Mucosa of gallbladder (tissue), 1 donor: Measurements from ENCODE around the gene CRCP. TPM values are rescaled to one million over a fixed set of nuclear protein-coding genes. Genes with fewer than 3 reads are reported as not detected.
"Not testable (repeated sequence)": the region's sequence is repeated elsewhere in the genome, so short reads cannot be mapped to it uniquely, and the experiment has no call there.

Experiments
- DNase-seq: peaks from one replicate; pipeline ENCODE4 v3.0.0-alpha.2; 2020; ENCODE audit warnings: low spot score
- total RNA-seq: library from RNA; stranded (reverse); gene quantifications from one replicate; pipeline ENCODE4 v1.2.1, GENCODE V29; 2021
- donor health status: DM: no; HTN: no; CAD: no.

Gene CRCP
- 30.4 TPM for total RNA-seq

DNA sequence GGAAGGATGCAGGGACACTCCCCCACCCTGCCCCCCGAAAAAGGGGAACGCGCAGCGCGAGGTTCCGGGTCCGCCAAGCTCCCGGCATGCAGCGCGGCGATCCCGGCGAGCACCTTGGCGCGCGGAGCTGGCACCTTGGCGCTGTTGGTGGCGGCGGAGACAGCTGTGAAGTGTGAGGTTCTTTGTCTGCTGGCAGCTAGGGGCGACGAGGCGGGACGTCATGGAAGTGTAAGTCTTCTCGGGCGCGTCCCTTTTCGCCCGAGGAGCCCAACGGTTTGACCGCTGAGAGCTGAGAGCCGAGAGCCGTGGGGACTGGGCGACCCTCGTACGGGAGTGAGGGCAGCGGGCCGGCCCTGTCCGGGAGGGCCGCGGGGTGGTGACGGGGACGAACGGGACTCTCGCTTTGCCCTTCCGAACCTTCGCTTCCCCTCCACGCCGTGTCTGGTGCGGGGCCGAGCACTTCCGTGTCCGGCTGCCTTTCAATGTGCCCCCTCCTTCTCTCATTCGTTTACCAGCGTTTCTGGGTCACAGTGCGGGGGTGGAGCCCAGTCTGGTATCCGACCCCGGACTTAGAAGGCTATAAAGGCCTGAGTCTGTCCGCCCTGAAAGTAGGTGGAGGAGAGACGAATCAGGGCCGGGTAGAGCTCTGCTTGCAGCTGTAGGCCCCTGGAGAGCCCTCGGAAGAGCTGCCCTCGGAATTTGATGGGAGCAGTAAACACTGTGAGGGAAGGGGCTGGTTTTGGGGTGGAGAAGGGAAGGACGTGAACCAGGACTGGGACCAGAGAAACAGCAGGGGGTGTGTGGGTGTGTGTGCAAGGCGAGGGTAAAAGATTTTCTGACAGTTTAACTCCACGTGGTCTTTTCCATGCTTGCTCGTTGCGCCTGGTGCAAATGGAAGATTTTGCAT lies at the start of gene CRCP:
Gene CRCP (plus strand): TSS at position 105 of the 907 bp plus-strand sequence. CDS start 116 bp downstream, at position 221.
- DNase-seq, result peak; percentile 75

DNA sequence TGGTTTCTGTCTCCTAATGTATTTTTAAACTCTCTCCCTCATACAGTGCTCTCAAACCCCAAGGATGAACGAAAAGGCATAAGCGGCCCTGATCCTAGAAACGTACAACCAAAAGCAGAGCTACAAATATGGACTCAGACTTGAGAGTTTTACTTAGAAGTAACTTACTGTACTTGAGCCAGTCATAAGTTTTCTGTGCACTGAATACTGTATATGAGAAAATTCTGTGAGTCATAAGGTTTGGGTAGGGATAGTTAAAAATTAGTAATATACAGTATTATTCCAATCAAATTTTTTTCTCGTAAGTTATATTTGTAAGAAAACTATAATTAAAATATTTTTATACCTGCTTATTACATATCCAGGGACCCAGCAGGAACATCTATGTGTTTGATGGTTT lies 44.9 kb upstream of the CRCP start:
- no peak for DNase-seq

DNA sequence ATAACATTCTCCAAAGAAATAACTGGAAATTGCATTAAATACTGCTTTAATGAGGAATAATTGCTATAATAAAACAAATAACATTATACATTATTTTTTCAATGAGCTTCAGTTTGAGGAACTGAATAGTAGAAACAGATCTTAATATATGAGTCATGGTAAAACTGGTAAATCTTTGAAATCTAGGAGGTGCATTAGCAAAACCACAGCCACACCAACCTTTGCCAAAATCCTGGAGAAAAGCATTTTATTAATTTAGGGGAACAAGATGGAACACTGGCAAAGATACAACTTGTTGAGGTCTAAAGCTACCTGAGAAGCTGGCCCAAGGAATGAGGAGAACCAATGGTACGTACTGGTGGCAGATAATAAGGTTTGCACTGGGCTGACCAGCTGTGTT lies 44.4 kb upstream of the CRCP start:
- DNase-seq, result no peak

DNA sequence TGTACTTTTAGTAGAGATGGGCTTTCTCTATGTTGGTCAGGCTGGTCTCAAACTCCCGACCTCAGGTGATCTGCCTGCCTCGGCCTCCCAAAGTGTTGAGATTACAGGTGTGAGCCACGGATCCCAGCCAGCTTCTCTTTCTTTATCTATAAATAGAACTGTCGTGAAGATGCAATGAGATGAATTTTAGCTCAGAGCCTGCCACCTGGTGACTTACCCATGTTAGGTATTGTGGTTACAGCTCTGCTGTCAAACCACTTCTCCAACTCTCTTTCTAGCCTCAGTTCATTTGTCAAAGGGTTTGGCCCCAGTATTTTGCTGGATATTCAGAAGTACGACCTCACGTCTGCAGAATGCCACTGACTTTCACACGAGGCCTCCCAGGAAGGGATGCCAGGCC lies 42.4 kb upstream of the CRCP start:
- not testable (repeated sequence) for DNase-seq

DNA sequence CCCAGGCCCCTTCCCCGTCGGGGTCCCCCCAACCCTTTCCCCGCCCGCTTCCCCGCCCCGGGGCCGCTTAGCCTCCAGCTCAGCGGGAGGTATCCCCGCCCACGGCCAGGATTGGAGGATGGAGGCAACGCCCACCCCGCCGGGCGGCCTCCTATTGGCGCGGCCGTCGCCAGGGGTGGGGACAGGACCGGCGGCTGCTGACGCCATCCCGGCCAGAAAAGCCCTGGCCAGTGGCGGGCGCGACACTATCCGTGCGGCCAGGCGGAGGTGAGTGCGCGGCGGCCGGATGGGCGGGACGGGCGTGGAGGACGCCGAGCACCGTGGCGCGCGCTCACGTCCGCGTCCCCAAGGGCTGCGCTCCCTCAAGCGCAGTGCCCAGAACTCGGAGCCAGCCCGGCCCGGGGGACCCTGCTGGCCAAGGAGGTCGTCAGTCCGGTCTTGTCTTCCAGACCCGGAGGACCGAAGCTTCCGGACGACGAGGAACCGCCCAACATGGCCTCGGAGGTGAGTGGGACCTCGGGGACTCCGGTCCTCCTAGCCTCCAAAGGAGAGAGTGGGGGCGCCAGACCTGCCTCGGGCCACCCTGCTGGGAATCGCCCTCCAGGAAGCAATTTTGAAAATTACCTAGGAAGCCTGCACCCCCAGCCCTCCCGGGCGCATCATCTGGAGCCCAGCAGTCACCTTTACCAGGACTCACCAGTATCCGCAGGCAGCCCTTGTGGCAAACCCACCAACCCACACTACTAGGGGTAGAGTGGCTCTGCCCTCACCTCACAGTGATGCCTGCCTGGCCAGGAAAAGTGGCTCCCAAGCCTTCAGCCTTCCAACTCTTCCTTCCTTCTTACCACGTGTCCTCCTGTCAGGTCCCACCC lies 38.8 kb upstream of the CRCP start, which contains the start of gene ASL:
Gene ASL (plus strand): TSS at position 230 of the 872 bp plus-strand sequence. CDS start 263 bp downstream, at position 493.
- peak; percentile 94 for DNase-seq

DNA sequence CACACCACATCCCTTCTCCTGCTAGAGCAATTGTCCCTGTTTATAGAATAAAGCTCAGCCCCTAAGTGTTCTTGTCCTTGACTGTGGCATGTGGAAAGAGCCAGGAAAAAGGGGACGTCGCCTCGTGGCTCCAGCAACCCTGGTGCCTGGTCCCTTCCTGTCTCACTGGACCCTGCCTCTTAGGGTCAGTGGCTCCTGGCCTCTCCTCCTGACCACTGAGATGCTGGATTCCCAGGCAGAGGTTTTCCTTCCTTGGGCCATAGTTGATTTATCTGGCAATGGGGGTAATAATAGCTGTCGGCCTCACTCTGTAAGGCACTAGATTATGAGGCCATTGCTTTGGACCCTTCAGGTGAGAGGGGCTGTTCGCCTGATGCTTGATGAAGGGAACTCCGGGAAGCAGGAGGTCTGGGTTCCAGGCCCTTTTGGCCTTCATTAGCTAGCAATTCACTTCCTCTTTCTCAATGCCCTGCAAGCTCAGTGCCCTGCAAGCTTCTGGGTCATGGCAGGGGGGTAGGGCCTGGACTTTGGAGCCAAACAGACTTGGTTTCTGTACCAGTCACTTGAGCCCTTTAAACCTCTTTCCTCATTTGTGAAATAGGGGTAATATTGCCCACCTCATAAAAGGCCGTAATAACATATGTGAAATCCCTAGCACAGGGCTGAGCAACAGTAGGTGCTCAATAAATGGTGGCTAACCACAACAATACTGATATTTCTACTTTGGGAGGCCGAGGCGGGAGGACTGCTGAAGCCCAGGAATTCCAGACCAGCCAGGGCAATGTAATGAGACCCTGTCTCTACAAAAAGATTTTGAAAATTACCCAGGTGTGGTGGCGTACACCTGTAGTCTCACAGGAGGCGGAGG lies 38.0 kb upstream of the CRCP start:
- DNase-seq, result peak; percentile 70

DNA sequence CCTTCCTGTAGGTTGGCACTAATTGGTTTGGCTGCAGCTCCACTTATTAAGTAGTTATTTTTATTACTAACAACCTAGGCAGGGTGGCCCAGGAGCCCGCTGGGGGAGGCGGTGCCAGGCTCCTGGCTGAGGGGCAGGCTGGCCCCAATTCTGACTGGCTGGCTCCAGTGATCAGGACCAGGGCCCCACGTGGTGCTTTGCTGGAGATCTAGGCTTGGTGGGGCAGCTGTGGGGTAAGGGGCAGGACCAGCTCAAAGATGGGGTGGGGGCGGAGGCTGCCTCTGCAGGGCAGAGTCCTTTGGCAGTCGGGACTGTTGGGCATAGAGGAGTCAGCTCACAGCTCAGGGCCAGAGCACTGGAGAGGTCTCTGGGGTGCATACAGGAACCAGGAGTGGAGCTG lies 36.6 kb upstream of the CRCP start:
- DNase-seq, result no peak

DNA sequence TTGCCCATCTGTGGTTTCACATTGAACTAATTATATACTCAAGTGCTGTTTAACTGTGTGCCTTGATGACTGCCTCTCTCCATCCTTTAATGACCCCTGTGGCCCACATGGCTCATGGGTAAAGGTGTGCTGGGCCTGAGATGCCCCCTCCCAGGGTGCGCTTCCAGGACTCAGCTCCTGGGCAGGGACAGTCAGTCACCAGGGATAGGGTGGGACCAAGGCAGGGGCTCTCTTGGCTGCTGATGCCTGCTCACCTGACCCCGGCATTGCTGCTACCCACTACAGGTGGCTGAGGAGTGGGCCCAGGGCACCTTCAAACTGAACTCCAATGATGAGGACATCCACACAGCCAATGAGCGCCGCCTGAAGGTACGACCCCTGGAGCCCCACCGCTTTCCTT lies 32.6 kb upstream of the CRCP start:
- no peak for DNase-seq

DNA sequence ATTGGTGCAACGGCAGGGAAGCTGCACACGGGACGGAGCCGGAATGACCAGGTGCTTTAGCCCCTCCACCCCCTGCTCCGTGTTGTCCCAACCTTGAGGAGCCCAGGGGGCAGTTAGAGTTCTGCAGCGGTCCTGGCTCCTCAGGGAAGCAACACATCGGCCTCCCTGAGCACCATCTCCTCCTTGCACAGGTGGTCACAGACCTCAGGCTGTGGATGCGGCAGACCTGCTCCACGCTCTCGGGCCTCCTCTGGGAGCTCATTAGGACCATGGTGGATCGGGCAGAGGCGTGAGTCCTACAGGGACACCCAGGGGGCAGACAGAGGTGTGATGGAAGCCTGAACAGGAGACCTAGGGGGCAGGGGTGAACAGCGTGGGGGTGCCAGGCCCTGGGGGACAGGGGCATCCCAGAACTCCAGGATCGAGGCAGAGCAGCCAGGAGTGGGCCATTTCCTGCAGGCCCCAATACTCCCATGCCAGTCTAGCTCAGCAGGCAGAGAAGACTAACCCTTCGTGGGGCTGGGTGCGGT lies 31.7 kb upstream of the CRCP start:
- no peak for DNase-seq

DNA sequence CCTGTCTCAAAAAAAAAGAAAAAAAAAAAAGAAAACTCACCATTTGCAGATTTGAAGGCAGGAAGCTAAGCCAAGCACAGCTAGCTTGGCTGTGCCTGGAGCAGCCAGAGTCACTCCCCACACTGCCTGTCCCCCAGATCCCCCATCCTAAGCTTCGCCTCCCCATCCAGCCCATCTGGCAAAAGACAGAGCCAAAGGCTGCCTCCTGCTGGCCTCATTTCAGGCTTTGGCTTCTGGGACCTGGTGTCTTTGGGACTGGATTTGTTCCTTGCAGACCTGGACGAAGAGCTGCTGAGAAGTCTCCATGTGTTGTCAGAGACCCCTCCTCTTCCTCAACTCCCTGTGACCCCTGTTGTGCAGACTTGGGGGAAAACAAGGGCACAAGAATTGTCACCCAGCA lies 31.0 kb upstream of the CRCP start:
- no peak for DNase-seq

DNA sequence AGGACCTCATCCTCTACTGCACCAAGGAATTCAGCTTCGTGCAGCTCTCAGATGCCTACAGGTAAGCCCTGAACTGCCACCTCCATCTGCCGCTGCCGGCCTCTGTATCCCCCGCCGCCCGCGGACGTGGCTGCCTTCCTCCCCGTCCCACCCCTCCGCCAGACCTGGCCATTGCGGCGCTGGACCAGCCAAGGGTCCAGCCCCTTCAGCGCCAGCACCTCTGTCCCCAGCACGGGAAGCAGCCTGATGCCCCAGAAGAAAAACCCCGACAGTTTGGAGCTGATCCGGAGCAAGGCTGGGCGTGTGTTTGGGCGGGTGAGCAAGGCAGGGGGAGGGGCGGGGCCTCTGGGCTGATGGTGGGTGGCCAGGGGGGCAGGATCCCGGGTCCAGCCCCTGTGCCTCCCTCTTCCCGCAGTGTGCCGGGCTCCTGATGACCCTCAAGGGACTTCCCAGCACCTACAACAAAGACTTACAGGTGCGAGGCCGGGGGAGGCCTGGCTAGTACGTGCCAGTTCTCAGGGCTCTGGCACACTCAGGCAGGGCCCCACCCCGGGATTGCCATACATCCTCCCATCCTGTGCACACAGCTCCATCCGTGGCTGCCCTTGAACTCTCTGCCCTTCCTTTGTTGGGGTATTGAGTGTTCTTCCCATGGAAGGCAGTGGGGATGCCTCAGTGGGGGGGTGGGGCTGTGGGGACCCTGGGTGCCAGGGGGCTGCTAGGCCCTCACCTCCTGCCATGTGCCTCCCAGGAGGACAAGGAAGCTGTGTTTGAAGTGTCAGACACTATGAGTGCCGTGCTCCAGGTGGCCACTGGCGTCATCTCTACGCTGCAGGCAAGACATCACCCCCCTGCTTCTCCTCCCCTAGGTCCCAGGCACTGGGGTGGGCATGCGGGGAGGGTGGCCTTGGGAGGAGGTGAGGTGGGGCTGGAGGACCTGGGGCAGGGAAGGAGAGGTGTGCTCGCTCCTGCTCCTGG lies 25.5 kb upstream of the CRCP start:
- DNase-seq, result no peak

DNA sequence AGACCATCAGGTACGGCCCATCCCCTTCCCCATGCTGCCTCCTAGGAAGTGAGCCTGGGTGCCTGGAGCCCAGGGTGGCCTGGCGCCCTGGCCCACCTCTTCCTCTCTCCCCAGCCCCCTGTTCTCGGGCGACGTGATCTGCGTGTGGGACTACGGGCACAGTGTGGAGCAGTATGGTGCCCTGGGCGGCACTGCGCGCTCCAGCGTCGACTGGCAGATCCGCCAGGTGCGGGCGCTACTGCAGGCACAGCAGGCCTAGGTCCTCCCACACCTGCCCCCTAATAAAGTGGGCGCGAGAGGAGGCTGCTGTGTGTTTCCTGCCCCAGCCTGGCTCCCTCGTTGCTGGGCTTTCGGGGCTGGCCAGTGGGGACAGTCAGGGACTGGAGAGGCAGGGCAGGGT lies 22.0 kb upstream of the CRCP start:
- DNase-seq, result no peak

DNA sequence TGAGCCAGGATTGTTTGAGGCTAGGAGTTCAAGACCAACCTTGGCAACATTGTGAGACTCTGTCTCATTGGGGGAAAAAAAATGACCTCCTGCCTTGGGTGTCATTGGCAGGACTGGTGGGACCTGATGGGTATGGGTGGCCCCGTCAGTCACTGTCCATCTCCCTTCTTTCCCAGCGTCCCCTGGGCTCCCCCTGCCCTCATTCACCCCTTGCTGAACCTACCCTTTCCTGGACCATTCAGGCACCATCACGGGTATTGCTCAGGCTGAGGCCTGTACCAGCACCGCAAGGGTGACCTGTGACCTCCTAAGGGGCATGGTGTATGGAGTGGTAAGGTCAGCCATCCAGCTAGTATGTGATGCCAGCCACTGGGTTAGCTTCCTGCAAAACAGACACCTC lies 19.6 kb upstream of the CRCP start:
- DNase-seq, result no peak

DNA sequence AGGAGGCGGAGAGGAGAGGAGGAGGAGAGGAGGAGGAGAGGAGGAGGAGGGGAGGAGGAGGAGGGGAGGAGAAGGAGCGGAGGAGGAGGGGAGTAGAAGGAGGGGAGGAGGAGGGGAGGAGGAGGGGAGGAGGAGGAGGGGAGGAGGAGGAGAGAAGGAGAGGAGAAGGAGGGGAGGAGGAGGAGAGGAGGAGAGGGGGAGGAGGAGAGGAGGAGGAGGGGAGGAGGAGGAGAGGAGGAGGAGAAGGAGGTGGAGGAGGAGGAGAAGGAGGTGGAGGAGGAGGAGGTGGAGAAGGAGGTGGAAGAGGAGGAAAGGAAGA lies 15.5 kb upstream of the CRCP start:
- DNase-seq, result no peak

DNA sequence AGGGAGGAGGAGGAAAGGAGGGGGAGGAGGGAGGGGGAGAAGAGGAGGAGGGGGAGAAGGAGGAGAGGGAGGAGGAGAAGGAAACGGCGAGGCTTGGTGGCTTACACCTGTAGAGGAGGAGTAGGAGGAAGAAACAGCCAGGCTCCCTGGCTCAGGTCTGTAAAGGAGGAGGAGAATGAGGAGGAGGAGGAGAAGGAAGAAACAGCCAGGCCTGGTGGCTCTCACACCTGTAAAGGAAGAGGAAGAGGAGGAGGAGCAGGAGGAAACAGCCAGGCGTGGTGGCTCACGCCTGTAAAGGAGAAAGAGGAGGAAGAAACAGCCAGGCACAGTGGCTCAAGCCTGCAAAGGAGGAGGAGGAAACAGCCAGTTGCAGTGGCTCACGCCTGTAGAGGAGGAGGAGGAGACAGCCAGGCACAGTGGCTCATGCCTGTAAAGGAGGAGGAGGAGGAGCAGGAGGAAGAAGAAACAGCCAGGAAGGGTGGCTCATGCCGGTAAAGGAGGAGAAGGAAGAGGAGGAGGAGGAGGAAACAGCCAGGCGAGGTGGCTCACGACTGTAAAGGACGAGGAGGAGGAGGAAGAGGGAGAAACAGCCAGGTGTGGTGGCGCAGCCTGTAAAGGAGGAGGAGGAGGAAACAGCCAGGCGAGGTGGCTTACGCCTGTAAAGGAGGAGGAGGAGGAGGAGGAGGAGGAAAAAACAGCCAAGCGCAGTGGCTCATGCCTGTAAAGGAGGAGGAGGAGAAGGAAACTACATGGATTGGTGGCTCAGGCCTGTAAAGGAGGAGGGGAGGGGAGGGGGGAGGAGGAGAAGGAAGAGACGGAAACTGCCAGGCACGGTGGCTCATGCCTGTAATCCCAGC lies 14.9 kb upstream of the CRCP start:
- peak; percentile 83 for DNase-seq

DNA sequence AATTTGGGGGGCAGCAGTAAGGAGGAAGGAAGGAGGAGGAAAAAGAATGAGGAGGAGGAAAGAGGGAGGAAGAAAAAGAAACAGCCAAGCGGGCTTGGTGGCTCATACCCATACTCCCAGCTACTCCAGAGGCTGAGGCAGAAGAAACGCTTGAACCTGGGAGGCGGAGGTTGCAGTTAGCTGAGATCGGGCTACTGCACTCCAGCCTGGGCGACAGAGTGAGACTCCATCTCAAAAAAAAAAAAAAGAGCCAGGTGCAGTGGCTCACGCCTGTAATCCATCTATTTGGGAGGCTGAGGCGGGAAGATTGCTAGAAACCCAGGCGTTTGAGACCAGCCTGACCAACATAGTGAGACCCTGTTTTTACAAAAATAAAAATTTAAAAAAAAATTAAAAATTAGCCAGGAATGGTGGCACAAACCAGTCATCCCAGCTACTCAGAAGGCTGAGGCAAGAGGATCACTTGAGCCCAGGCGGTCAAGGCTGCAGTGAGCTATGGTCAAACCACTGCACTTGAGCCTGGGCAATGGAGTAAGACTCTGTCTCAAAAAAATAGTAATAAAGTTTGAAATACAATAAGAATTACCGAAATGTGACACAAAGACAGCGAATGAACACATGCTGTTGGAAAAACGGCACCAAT lies 14.1 kb upstream of the CRCP start:
- DNase-seq, result no peak

DNA sequence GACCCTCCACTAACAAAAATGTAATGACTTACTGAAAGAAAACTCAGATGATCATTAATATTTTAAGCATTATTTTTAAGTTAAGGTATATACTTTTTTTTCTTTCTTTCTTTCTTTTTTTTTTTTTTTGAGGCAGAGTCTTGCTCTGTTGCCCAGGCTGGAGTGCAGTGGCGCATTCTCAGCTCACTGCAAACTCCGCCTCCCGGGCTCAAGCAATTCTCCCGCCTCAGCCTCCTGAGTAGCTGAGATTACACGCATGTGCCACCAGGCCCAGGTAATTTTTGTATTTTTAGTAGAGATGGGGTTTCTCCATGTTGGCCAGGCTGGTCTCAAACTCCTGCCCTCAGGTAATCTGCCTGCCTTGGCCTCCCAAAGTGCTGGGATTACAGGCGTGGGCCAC lies 12.5 kb upstream of the CRCP start:
- not testable (repeated sequence) for DNase-seq

DNA sequence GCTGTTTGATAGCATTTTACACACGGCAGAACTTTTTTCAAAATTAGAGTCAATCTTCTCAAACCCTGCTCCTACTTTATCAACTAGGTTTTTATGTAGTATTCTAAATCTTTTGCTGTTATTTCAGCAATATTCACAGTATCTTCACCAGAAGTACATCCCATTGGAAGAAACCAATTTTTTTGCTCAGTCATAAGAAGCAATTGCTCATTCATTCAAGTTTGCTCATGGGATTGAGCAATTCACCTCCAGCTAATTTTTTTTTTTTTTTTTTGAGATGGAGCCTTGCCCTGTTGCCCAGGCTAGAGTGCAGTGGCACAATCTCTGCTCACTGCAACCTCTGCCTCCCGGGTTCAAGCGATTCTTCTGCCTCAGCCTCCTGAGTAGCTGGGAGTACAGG lies 10.7 kb upstream of the CRCP start:
- DNase-seq, result not testable (repeated sequence)

DNA sequence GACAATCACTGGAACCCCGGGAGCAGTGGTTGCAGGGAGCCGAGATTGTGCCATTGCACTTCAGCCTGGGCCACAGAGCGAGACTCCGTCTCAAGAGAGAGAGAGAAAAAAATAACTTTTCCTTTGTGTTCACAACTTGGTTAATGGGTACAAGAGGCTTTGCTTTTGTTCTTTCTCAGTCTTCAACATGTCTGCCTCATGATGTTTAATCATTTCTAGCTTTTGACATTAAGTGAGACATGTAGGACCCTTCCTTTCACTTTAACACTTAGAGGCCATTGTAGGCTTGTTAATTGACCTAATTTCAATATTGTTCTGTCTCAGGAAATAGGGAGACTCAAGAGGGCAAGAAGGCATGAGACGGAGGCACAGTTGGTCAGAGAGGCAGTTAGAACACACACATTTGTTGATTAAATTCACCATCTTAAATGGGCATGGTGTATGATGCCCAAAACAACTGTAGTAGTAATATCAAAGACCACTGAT lies 9.3 kb upstream of the CRCP start:
- no peak for DNase-seq
